ENCODE results near the gene FCN1.

The FCN1 gene

GRCh38 chr9:134891053-134891452 lies 26.7 kb downstream of the FCN1 start:
- DNase-seq (ENCODE audit: low spot score) = no peak

- no peak for DNase-seq (ENCODE audit: low spot score)
Observed at GRCh38 chr9:134890155-134890495, 27.6 kb downstream of the FCN1 start.

GRCh38 chr9:134889386-134890154 lies 28.1 kb downstream of the FCN1 start:
- no peak for DNase-seq (ENCODE audit: low spot score)

- no peak for DNase-seq (ENCODE audit: low spot score)
Observed at GRCh38 chr9:134888603-134889190, 29.0 kb downstream of the FCN1 start.

GRCh38 chr9:134887686-134888602 lies 29.8 kb downstream of the FCN1 start:
- DNase-seq (ENCODE audit: low spot score) = no peak

GRCh38 chr9:134887219-134887618 lies 30.5 kb downstream of the FCN1 start:
- DNase-seq (ENCODE audit: low spot score) = no peak

GRCh38 chr9:134886413-134886913 lies 31.2 kb downstream of the FCN1 start:
- DNase-seq (ENCODE audit: low spot score) = no peak

GRCh38 chr9:134885679-134886412 lies 31.9 kb downstream of the FCN1 start:
- DNase-seq (ENCODE audit: low spot score) = no peak

GRCh38 chr9:134885001-134885678 lies 32.6 kb downstream of the FCN1 start:
- DNase-seq (ENCODE audit: low spot score) = no peak

GRCh38 chr9:134884492-134884891 lies 33.2 kb downstream of the FCN1 start:
- DNase-seq (ENCODE audit: low spot score) = no peak

GRCh38 chr9:134883040-134883782 lies 34.5 kb downstream of the FCN1 start:
- DNase-seq (ENCODE audit: low spot score) = no peak

- DNase-seq (ENCODE audit: low spot score) = no peak
Observed at GRCh38 chr9:134882204-134882785, 35.4 kb downstream of the FCN1 start.

- DNase-seq (ENCODE audit: low spot score) = no peak
Observed at GRCh38 chr9:134881313-134881670, 36.4 kb downstream of the FCN1 start.

- no peak for DNase-seq (ENCODE audit: low spot score)
Observed at GRCh38 chr9:134880484-134881312, 37.0 kb downstream of the FCN1 start, which contains the start of gene FCN2. Gene FCN2 (plus strand): TSS chr9:134880810. CDS start chr9:134880822, 12 bp downstream.

GRCh38 chr9:134879664-134880483 lies 37.8 kb downstream of the FCN1 start:
- no peak for DNase-seq (ENCODE audit: low spot score)

- DNase-seq (ENCODE audit: low spot score) = no peak
Observed at GRCh38 chr9:134877541-134877940, 40.2 kb downstream of the FCN1 start.

GRCh38 chr9:134875371-134875770 lies 42.3 kb downstream of the FCN1 start:
- no peak for DNase-seq (ENCODE audit: low spot score)

- no peak for DNase-seq (ENCODE audit: low spot score)
Observed at GRCh38 chr9:134872482-134873231, 45.1 kb downstream of the FCN1 start.

All from hepatic stellate cell (primary cell).